H1 (cell line): Measurements from ENCODE around the gene SMYD3. TPM values are rescaled to one million over a fixed set of nuclear protein-coding genes. Genes with fewer than 3 reads are reported as not detected.

Source experiments
- CTCF ChIA-PET: fragments of 300-600 bp; sonication (Branson Sonifier 250); formaldehyde crosslinking; loops from one replicate; lab custom pipeline; 2021; ENCODE audit not compliant: partially characterized antibody; lab: Charles Lee
- POLR2A ChIA-PET: fragments of 300-600 bp; sonication (Branson Sonifier 250); formaldehyde crosslinking; loops from one replicate; lab custom pipeline; 2021; ENCODE audit warnings: inconsistent platforms; ENCODE audit not compliant: partially characterized antibody; lab: Charles Lee
- DNase-seq, 2 experiments: peaks; one replicate each; pipeline versions ENCODE4 v3.0.0 to v3.0.0-alpha.2; 2010 to 2022; ENCODE audit warnings: low spot score in 2 of 2, low read depth in 1 of 2, mixed read lengths in 1 of 2
- FAIRE-seq: peaks from 2 replicates; lab custom pipeline; 2011; peaks lifted over from hg19 to GRCh38; lab: Jason Lieb, UNC
- H2AFZ ChIP-seq: 2 replicates; pipeline ENCODE4 v1.8.1; 2012; ENCODE audit warnings: low read length, inconsistent platforms
- H2AK5ac ChIP-seq: 2 replicates; pipeline ENCODE4 v1.6.1; 2013; ENCODE audit warnings: low read depth, low read length
- H2BK120ac ChIP-seq: replicated peaks from 2 replicates; pipeline ENCODE3; 2013; ENCODE audit warnings: low read depth, low read length, inconsistent platforms
- H2BK12ac ChIP-seq: 2 replicates; pipeline ENCODE4 v1.6.1; 2013; ENCODE audit warnings: low read depth, low read length
- H2BK15ac ChIP-seq: 2 replicates; pipeline ENCODE4 v1.6.1; 2013; ENCODE audit warnings: low read length
- H2BK20ac ChIP-seq: 2 replicates; pipeline ENCODE4 v1.6.1; 2013; ENCODE audit warnings: low read length
- H2BK5ac ChIP-seq: 2 replicates; pipeline ENCODE4 v1.6.1; 2013; ENCODE audit warnings: low read depth, low read length
- H3K14ac ChIP-seq: 2 replicates; pipeline ENCODE4 v1.6.1; 2013; ENCODE audit warnings: inconsistent platforms; ENCODE audit not compliant: insufficient read length
- H3K18ac ChIP-seq: 2 replicates; pipeline ENCODE4 v1.6.1; 2013; ENCODE audit warnings: low read length; ENCODE audit errors: extremely low read depth
- H3K23ac ChIP-seq: 2 replicates; pipeline ENCODE4 v1.6.1; 2013; ENCODE audit warnings: inconsistent platforms; ENCODE audit not compliant: insufficient read length
- H3K23me2 ChIP-seq: 2 replicates; pipeline ENCODE4 v1.6.1; 2013; ENCODE audit warnings: low read depth, low read length
- H3K27ac ChIP-seq: 2 replicates; pipeline ENCODE4 v1.6.1; 2011; ENCODE audit warnings: low read depth, low read length, inconsistent platforms
- H3K27me3 ChIP-seq, 4 experiments: replicated peaks in 1 of 4; 1 replicate in 1 of 4; 2 replicates in 3 of 4; pipeline versions ENCODE4 v1.6.1 to v1.8.1; 2011 to 2013; ENCODE audit warnings: low read length in 3 of 4, mild to moderate bottlenecking in 3 of 4, inconsistent platforms in 2 of 4, mixed read lengths in 2 of 4, moderate library complexity in 1 of 4; ENCODE audit not compliant: control insufficient read depth in 3 of 4, insufficient read depth in 3 of 4; ENCODE audit errors: extremely low read depth in 1 of 4
- H3K36me3 ChIP-seq, 4 experiments: 2 replicates each; pipeline versions ENCODE4 v1.6.1 to v1.8.1; 2011 to 2013; ENCODE audit warnings: mild to moderate bottlenecking in 4 of 4, low read length in 3 of 4, moderate library complexity in 2 of 4, control low read depth in 1 of 4, inconsistent platforms in 1 of 4; ENCODE audit not compliant: insufficient read depth in 4 of 4, control insufficient read depth in 2 of 4
- H3K4ac ChIP-seq: replicated peaks from 2 replicates; pipeline ENCODE3; 2013; ENCODE audit warnings: low read length, low read depth, mixed read lengths, inconsistent platforms; ENCODE audit not compliant: insufficient read length
- H3K4me1 ChIP-seq, 4 experiments: replicated peaks in 1 of 4; 1 replicate in 1 of 4; 2 replicates in 3 of 4; pipeline versions ENCODE4 v1.6.1 to v1.8.1; 2011 to 2013; ENCODE audit warnings: low read length in 3 of 4, inconsistent platforms in 2 of 4, mixed read lengths in 1 of 4; ENCODE audit not compliant: insufficient read depth in 4 of 4, control insufficient read depth in 3 of 4
- H3K4me2 ChIP-seq, 2 experiments: 2 replicates each; pipeline versions ENCODE4 v1.6.1 to v1.8.1; 2011 to 2013; ENCODE audit warnings: low read depth in 2 of 2, low read length in 2 of 2, control low read depth in 1 of 2, inconsistent platforms in 1 of 2, mild to moderate bottlenecking in 1 of 2; ENCODE audit not compliant: insufficient read depth in 1 of 2
- H3K4me3 ChIP-seq, 4 experiments: fragments of 200-600, 300-600 bp in 1 of 4; sonication (generic), shearing (Covaris generic), sonication (Bioruptor Twin) in 1 of 4; 2 replicates each; pipeline versions ENCODE4 v1.5.1 to v1.8.1; 2011 to 2016; ENCODE audit warnings: low read length in 4 of 4, low read depth in 3 of 4, control low read depth in 2 of 4, inconsistent platforms in 2 of 4, mild to moderate bottlenecking in 2 of 4, mixed read lengths in 1 of 4, moderate library complexity in 1 of 4; ENCODE audit not compliant: insufficient read depth in 2 of 4; ENCODE audit errors: extremely low read depth in 1 of 4
- H3K56ac ChIP-seq: replicated peaks from 2 replicates; pipeline ENCODE3; 2013; ENCODE audit warnings: low read depth, mild to moderate bottlenecking, mixed read lengths, low read length, inconsistent platforms; ENCODE audit not compliant: insufficient read length
- H3K79me1 ChIP-seq: 2 replicates; pipeline ENCODE4 v1.6.1; 2013; ENCODE audit warnings: low read depth, low read length, control low read depth
- H3K79me2 ChIP-seq, 2 experiments: 2 replicates each; pipeline versions ENCODE4 v1.6.1 to v1.8.1; 2012 to 2013; ENCODE audit warnings: low read length in 2 of 2, mild to moderate bottlenecking in 2 of 2, inconsistent platforms in 1 of 2; ENCODE audit not compliant: insufficient read depth in 2 of 2, control insufficient read depth in 1 of 2
- H3K9ac ChIP-seq, 4 experiments: replicated peaks in 1 of 4; 1 replicate in 1 of 4; 2 replicates in 3 of 4; pipeline versions ENCODE4 v1.6.1 to v1.8.1; 2011 to 2013; ENCODE audit warnings: low read depth in 3 of 4, low read length in 3 of 4, control low read depth in 2 of 4, mild to moderate bottlenecking in 2 of 4, moderate library complexity in 2 of 4, inconsistent platforms in 1 of 4; ENCODE audit errors: extremely low read depth in 1 of 4
- H3K9me3 ChIP-seq, 2 experiments: 2 replicates each; pipeline versions ENCODE4 v1.6.1 to v1.8.1; 2012 to 2013; ENCODE audit warnings: mild to moderate bottlenecking in 2 of 2, moderate library complexity in 2 of 2, control low read depth in 1 of 2, inconsistent platforms in 1 of 2, low read depth in 1 of 2, low read length in 1 of 2, mixed read lengths in 1 of 2; ENCODE audit not compliant: insufficient read depth in 2 of 2
- H4K20me1 ChIP-seq, 2 experiments: replicated peaks in 1 of 2; 2 replicates each; pipeline versions ENCODE3 to v1.8.1; 2011 to 2013; ENCODE audit warnings: inconsistent platforms in 2 of 2, low read length in 2 of 2, mild to moderate bottlenecking in 1 of 2; ENCODE audit not compliant: insufficient read depth in 2 of 2, control insufficient read depth in 1 of 2
- H4K5ac ChIP-seq: 2 replicates; pipeline ENCODE4 v1.6.1; 2013; ENCODE audit warnings: low read length, low read depth, mixed read lengths, inconsistent platforms; ENCODE audit not compliant: insufficient read length
- H4K8ac ChIP-seq: 2 replicates; pipeline ENCODE4 v1.8.0; 2013; ENCODE audit warnings: mild to moderate bottlenecking, moderate library complexity, low read length, inconsistent platforms; ENCODE audit not compliant: insufficient read depth; ENCODE audit errors: extremely low read depth
- H4K91ac ChIP-seq: replicated peaks from 2 replicates; pipeline ENCODE3; 2013; ENCODE audit warnings: low read length, mixed read lengths, inconsistent platforms; ENCODE audit not compliant: insufficient read length
- BRCA1 ChIP-seq: IDR thresholded peaks from 2 replicates; pipeline ENCODE4 v1.6.1; 2012; ENCODE audit warnings: low read depth, low read length, improper control_type of control experiment
- CBX5 ChIP-seq: fragments of 300-800, 300-1000 bp; sonication (generic); IDR thresholded peaks from 2 replicates; pipeline ENCODE4 v1.7.1; 2016; ENCODE audit warnings: antibody characterized with exemption, low read length, low read depth
- CHD2 ChIP-seq: IDR thresholded peaks from 2 replicates; pipeline ENCODE4 v1.6.1; 2012; ENCODE audit warnings: low read length, improper control_type of control experiment
- HDAC2 ChIP-seq, 2 experiments: fragments of 300-600 bp in 1 of 2; sonication (generic) in 1 of 2; IDR thresholded peaks; 2 replicates each; pipeline ENCODE4 v1.6.1; 2011 to 2012; ENCODE audit warnings: low read depth in 2 of 2, low read length in 2 of 2, mild to moderate bottlenecking in 2 of 2, moderate library complexity in 2 of 2, borderline replicate concordance in 1 of 2, inconsistent platforms in 1 of 2
- HDAC6 ChIP-seq: IDR thresholded peaks from one replicate; pipeline ENCODE4 v1.7.1; 2012; ENCODE audit warnings: low read depth, mild to moderate bottlenecking, inconsistent platforms, low read length, moderate library complexity
- RAD21 ChIP-seq, 2 experiments: IDR thresholded peaks in 1 of 2; conservative IDR thresholded peaks in 1 of 2; 2 replicates each; pipeline ENCODE4 v1.6.1; 2011; ENCODE audit warnings: low read depth in 2 of 2, low read length in 2 of 2, improper control_type of control experiment in 1 of 2, inconsistent platforms in 1 of 2, mild to moderate bottlenecking in 1 of 2, moderate library complexity in 1 of 2
- TBP ChIP-seq: IDR thresholded peaks from 2 replicates; pipeline ENCODE4 v1.6.1; 2011; ENCODE audit warnings: low read depth, low read length, improper control_type of control experiment
- WGBS, 2 experiments: shearing (Covaris generic) in 1 of 2; methylation state at CpG; one replicate each; pipeline versions ENCODE4 v1.1.6 to v1.1.7; 2013 to 2015; ENCODE audit warnings: low lambda C conversion rate in 2 of 2, mixed read lengths in 2 of 2, inconsistent platforms in 1 of 2, low coverage in 1 of 2, missing lambda C conversion rate in 1 of 2; ENCODE audit not compliant: insufficient replicate concordance in 2 of 2, insufficient coverage in 1 of 2, insufficient read length in 1 of 2; ENCODE audit errors: extremely low coverage in 1 of 2, missing lambda C conversion rate in 1 of 2; 5-methylcytosine and 5-hydroxymethylcytosine counted together
- polyA plus RNA-seq, 7 experiments: library from polyadenylated mRNA; depleted of rRNA in 3 of 7; stranded (reverse) in 5 of 7; unstranded in 2 of 7; fragments of >200 nt in 5 of 7; fragments of 200-250 nt in 2 of 7; gene quantifications; 1 replicate in 5 of 7; 2 replicates in 1 of 7; 4 replicates in 1 of 7; pipeline versions ENCODE4 v1.2.1 to v1.2.3, GENCODE V29; 2011 to 2013; ENCODE audit warnings: missing spikeins in 2 of 7, mixed read lengths in 2 of 7
- total RNA-seq: library from RNA; stranded (reverse); fragmentation: NEBNext Ultra II Directional; extraction: Animal tissue kit (Norgen Biotek cat#: 25700); gene quantifications from 2 replicates; pipeline ENCODE4 v1.2.1, GENCODE V29; 2021

SMYD3 gene
- total and polyA plus RNA-seq, 2 of the 8 experiments (the other 6 are each of a cell fraction or from before 2014, with no cell fraction given) = 17.3 to 25.4 TPM

DNA sequence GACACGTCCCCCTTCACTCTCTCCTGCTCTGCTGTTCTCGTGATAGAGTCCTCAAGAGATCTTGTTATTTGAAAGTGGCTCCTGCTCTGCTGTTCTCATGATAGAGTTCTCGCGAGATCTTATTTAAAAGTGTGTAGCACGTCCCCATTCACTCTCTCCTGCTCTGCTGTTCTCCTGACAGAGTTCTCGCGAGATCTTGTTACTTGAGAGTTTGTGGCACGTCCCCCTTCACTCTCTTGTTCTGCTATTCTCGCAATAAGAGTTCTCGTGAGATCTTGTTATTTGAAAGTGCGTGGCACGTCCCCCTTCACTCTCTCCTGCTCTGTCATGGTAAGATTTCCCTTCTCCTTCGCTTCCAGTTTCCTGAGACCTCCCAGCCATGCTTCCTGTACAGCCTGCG lies 47.9 kb downstream of the SMYD3 start:
- no peak for DNase-seq
- no peak overlapping the region for H2BK20ac ChIP-seq
- no peak overlapping the region for H2BK120ac ChIP-seq
- no peak overlapping the region for H3K27ac ChIP-seq
- H3K79me2 ChIP-seq = no peaks in the 10 kb centered on the region
- H4K91ac ChIP-seq = no peak overlapping the region
- H3K23ac ChIP-seq = no peak overlapping the region
- H4K20me1 ChIP-seq = no peaks in the 10 kb centered on the region
- no peak overlapping the region for H3K4ac ChIP-seq
- no peaks in the 10 kb centered on the region for H3K9me3 ChIP-seq
- H3K23me2 ChIP-seq = no peaks in the 10 kb centered on the region
- H3K4me3 ChIP-seq = no peak overlapping the region; a peak in 1 of 8 replicates
- no peak overlapping the region for H3K4me2 ChIP-seq
- H3K36me3 ChIP-seq = no peaks in the 10 kb centered on the region
- no peak overlapping the region for H3K18ac ChIP-seq
- H3K9ac ChIP-seq = no peak overlapping the region
- H4K8ac ChIP-seq = no peak overlapping the region
- FAIRE-seq = no peak
- POLR2A ChIA-PET = no interaction called here
- H4K5ac ChIP-seq = no peak overlapping the region
- CTCF ChIA-PET = no interaction called here
- H3K14ac ChIP-seq = no peak overlapping the region
- no peak overlapping the region for H2AK5ac ChIP-seq
- TF ChIP-seq CHD2 (peak; percentile 70), HDAC2 (IDR thresholded peaks at IDR 0.05; ENCODE audit: borderline replicate concordance in 1 of 2, low read depth in 2 of 2, low read length in 2 of 2) (no peak), CBX5 (no peak), TBP (no peak), HDAC6 (no peak), RAD21 (IDR thresholded peaks at IDR 0.05 in 1 of 2, conservative IDR thresholded peaks at IDR 0.05 in 1 of 2; ENCODE audit: low read depth in 2 of 2, low read length in 2 of 2) (no peak), BRCA1 (peak; percentile 36; the same call in 1 of the 2 replicates)
- H3K27me3 ChIP-seq = no peaks in the 10 kb centered on the region
- H2BK15ac ChIP-seq = no peak overlapping the region
- 81% methylated on average over 14 of the region's 14 CpGs; no CpG with 5 or more reads in 1 of the 2 experiments for WGBS, 2 experiments
- peaks cover 2% of the 10 kb centered on the region for H3K79me1 ChIP-seq
- H3K4me1 ChIP-seq = no peaks in the 10 kb centered on the region
- no peak overlapping the region for H2BK12ac ChIP-seq
- no peak overlapping the region for H2BK5ac ChIP-seq
- no peak overlapping the region for H2AFZ ChIP-seq
- no peak overlapping the region for H3K56ac ChIP-seq
